Neural progenitor cell (in vitro differentiated cells): Measurements from ENCODE around the gene PTRH1. TPM values are rescaled to one million over a fixed set of nuclear protein-coding genes. Genes with fewer than 3 reads are reported as not detected.

ENCODE experiments used
- DNase-seq: peaks from one replicate; pipeline ENCODE4 v3.0.0-alpha.2; 2016; ENCODE audit warnings: low spot score
- H2AFZ ChIP-seq: fragments of 200-600 bp; sonication (generic); replicated peaks from 2 replicates; pipeline ENCODE4 v1.6.1; 2016; ENCODE audit warnings: antibody characterized with exemption
- H3F3A ChIP-seq: fragments of 200-600 bp; sonication (generic); 2 replicates; pipeline ENCODE4 v1.6.1; 2016; ENCODE audit warnings: antibody characterized with exemption, low read depth
- H3K27ac ChIP-seq: fragments of 200-600 bp; sonication (generic); 2 replicates; pipeline ENCODE4 v1.5.1; 2016; ENCODE audit warnings: mild to moderate bottlenecking
- H3K27me3 ChIP-seq: fragments of 200-600 bp; sonication (generic); 2 replicates; pipeline ENCODE4 v1.6.1; 2016; ENCODE audit warnings: mild to moderate bottlenecking, moderate library complexity
- H3K36me3 ChIP-seq: fragments of 200-600 bp; sonication (generic); 2 replicates; pipeline ENCODE4 v1.5.1; 2016
- H3K4me1 ChIP-seq: fragments of 200-600 bp; sonication (generic); 2 replicates; pipeline ENCODE4 v1.6.1; 2016; ENCODE audit warnings: mixed run types
- H3K4me2 ChIP-seq: fragments of 200-600 bp; sonication (generic); 2 replicates; pipeline ENCODE4 v1.6.1; 2016
- H3K4me3 ChIP-seq: fragments of 200-600 bp; sonication (generic); 2 replicates; pipeline ENCODE4 v1.5.1; 2016
- H3K79me2 ChIP-seq: fragments of 200-600 bp; sonication (generic); 2 replicates; pipeline ENCODE4 v1.6.1; 2016; ENCODE audit warnings: low read depth
- H3K9ac ChIP-seq: fragments of 200-600 bp; sonication (generic); 2 replicates; pipeline ENCODE4 v1.6.1; 2016
- H3K9me3 ChIP-seq: fragments of 200-600 bp; sonication (generic); 2 replicates; pipeline ENCODE4 v1.5.1; 2016; ENCODE audit warnings: low read depth
- H4K20me1 ChIP-seq: fragments of 200-600 bp; sonication (generic); 2 replicates; pipeline ENCODE4 v1.6.1; 2016; ENCODE audit warnings: low read depth
- H3K27ac Mint-ChIP-seq: 3 replicates; pipeline ENCODE4 v1.8.0; 2021; ENCODE audit warnings: mixed read lengths
- H3K27me3 Mint-ChIP-seq: 2 replicates; pipeline ENCODE4 v1.8.0; 2022; ENCODE audit warnings: low read depth, mild to moderate bottlenecking, inconsistent platforms, moderate library complexity, mixed read lengths; ENCODE audit not compliant: insufficient read depth
- H3K36me3 Mint-ChIP-seq: 3 replicates; pipeline ENCODE4 v1.8.0; 2021; ENCODE audit warnings: mixed read lengths
- H3K4me1 Mint-ChIP-seq: 3 replicates; pipeline ENCODE4 v1.8.0; 2021; ENCODE audit warnings: mixed read lengths
- H3K4me3 Mint-ChIP-seq: 3 replicates; pipeline ENCODE4 v1.8.0; 2021; ENCODE audit warnings: mild to moderate bottlenecking, moderate library complexity, mixed read lengths
- H3K9me3 Mint-ChIP-seq: 3 replicates; pipeline ENCODE4 v1.8.0; 2020; ENCODE audit warnings: mixed read lengths
- EZH2 ChIP-seq: fragments of 200-600 bp; sonication (generic); IDR thresholded peaks from 2 replicates; pipeline ENCODE4 v1.6.1; 2017; ENCODE audit warnings: antibody characterized with exemption, mild to moderate bottlenecking, moderate library complexity
- EZH2phosphoT487 ChIP-seq: fragments of 200-600 bp; sonication (generic); IDR thresholded peaks from 2 replicates; pipeline ENCODE4 v1.6.1; 2017; ENCODE audit warnings: antibody characterized with exemption
- total RNA-seq: library from RNA; depleted of rRNA; stranded (reverse); fragments of >200 nt; gene quantifications from 2 replicates; pipeline ENCODE4 v1.2.3, GENCODE V29; 2015; ENCODE audit warnings: low replicate concordance
- TF ChIP-seq, protein P1 (sequence below): fragments of 200-600 bp; sonication (generic); IDR thresholded peaks from 2 replicates; pipeline ENCODE4 v1.5.1; 2017; ENCODE audit warnings: antibody characterized with exemption, mild to moderate bottlenecking

The PTRH1 gene
- total RNA-seq, 1 donor from 2014 or later, result 1.3 TPM

- peaks cover 41% of the 10 kb centered on the region for H4K20me1 ChIP-seq
- Mint-ChIP-seq H3K27me3 (peaks cover 34% of the 10 kb centered on the region), H3K4me1 (peaks cover 4% of the 10 kb centered on the region), H3K36me3 (no peaks in the 10 kb centered on the region), H3K27ac (no peak overlapping the region), H3K4me3 (peak overlapping the region; percentile 75), H3K9me3 (no peaks in the 10 kb centered on the region)
- H3K9me3 ChIP-seq, result no peaks in the 10 kb centered on the region
- TF ChIP-seq, protein P1, sequence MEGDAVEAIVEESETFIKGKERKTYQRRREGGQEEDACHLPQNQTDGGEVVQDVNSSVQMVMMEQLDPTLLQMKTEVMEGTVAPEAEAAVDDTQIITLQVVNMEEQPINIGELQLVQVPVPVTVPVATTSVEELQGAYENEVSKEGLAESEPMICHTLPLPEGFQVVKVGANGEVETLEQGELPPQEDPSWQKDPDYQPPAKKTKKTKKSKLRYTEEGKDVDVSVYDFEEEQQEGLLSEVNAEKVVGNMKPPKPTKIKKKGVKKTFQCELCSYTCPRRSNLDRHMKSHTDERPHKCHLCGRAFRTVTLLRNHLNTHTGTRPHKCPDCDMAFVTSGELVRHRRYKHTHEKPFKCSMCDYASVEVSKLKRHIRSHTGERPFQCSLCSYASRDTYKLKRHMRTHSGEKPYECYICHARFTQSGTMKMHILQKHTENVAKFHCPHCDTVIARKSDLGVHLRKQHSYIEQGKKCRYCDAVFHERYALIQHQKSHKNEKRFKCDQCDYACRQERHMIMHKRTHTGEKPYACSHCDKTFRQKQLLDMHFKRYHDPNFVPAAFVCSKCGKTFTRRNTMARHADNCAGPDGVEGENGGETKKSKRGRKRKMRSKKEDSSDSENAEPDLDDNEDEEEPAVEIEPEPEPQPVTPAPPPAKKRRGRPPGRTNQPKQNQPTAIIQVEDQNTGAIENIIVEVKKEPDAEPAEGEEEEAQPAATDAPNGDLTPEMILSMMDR, result no peak
- TF ChIP-seq EZH2, result no peak
- TF ChIP-seq EZH2phosphoT487, result no peak
- H3K4me2 ChIP-seq, result no peak overlapping the region
- no peaks in the 10 kb centered on the region for H3K36me3 ChIP-seq
- no peak for DNase-seq
- no peaks in the 10 kb centered on the region for H3K79me2 ChIP-seq
- peaks cover 6% of the 10 kb centered on the region for H3K4me1 ChIP-seq
- H3K9ac ChIP-seq, result no peak overlapping the region
- H3K4me3 ChIP-seq, result no peak overlapping the region
- peaks cover 18% of the 10 kb centered on the region for H3F3A ChIP-seq
- H3K27me3 ChIP-seq, result peaks cover 50% of the 10 kb centered on the region
- no peak overlapping the region for H2AFZ ChIP-seq
- no peak overlapping the region for H3K27ac ChIP-seq
These were observed 40.8 kb upstream of the PTRH1 start for GRCh38 chr9:127756233-127756632.

DNA sequence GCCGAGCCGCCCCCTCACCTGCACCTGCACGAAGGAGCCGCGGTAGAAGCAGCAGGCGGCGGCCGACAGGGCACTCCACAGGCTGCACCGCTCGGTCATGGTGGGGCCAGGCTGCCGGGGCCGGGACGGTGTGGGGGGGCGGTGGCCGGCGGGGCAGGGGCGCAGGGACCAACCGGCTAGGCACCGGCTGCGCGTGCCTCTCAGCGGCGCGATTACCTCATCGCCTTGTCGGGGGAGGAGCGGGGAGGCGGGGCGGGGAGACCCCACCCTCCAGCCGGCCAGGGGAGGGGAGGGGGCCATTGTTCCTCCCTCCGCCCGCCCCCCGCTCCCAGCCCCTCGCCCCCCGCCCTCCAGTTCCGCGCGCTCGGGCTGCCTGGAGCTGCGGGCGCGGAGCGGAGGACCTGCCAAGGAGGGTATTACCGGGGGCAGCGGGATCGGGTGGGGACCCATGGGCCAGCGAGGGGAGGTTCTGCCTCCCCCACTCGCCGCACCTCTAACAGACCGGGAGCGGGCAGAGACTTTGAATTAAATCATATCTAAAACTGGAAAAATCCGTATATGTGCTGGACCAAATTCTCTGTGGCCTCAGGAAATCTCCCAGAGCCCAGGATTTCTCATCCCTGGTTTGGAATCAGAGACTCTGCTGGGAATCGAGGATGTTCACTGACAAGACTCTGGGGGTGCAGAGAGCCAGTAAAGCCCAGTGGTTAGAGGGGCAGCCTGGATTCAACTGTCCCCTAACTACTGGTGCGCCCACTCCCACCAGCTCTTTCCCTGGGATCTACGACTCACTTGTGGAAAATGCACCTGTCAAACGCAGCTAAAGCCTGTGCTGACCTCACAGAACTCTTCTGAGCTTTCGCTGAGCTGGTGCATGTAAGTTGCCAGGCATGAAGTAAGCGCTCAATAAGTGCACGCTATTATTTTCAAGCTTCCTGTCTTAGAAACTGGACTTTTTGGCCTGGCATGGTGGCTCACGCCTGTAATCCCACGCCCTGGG is 39.9 kb upstream of the PTRH1 start:
- peak; percentile 89 for DNase-seq
- peak overlapping the region; percentile 85 for H3K4me3 ChIP-seq
- H3K4me2 ChIP-seq, result peak overlapping the region; percentile 99
- H3K36me3 Mint-ChIP-seq, result no peaks in the 10 kb centered on the region
- no peak overlapping the region for H3K27ac ChIP-seq
- H2AFZ ChIP-seq, result peak overlapping the region; percentile 78
- H3K36me3 ChIP-seq, result no peaks in the 10 kb centered on the region
- no peaks in the 10 kb centered on the region for H3K79me2 ChIP-seq
- H3K27me3 ChIP-seq, result peaks cover 50% of the 10 kb centered on the region
- H3K4me1 ChIP-seq, result peaks cover 6% of the 10 kb centered on the region
- H3K4me1 Mint-ChIP-seq, result peaks cover 4% of the 10 kb centered on the region
- peaks cover 18% of the 10 kb centered on the region for H3F3A ChIP-seq
- peaks cover 49% of the 10 kb centered on the region for H4K20me1 ChIP-seq
- H3K27ac Mint-ChIP-seq, result no peak overlapping the region
- no peak overlapping the region for H3K9ac ChIP-seq
- H3K4me3 Mint-ChIP-seq, result peak overlapping the region; percentile 75
- TF ChIP-seq EZH2phosphoT487, result no peak
- TF ChIP-seq, protein P1, result no peak
- H3K27me3 Mint-ChIP-seq, result peaks cover 34% of the 10 kb centered on the region
- no peaks in the 10 kb centered on the region for H3K9me3 ChIP-seq
- no peaks in the 10 kb centered on the region for H3K9me3 Mint-ChIP-seq

GRCh38 chr9:127754099-127755060 is 38.9 kb upstream of the PTRH1 start:
- Mint-ChIP-seq H3K27ac (no peak overlapping the region), H3K9me3 (no peaks in the 10 kb centered on the region), H3K4me3 (peak overlapping the region; percentile 80), H3K36me3 (no peaks in the 10 kb centered on the region), H3K27me3 (peaks cover 36% of the 10 kb centered on the region), H3K4me1 (peaks cover 4% of the 10 kb centered on the region)
- DNase-seq, result peak; percentile 86
- H3K4me2 ChIP-seq, result peak overlapping the region; percentile 99
- TF ChIP-seq, protein P1, result no peak
- TF ChIP-seq EZH2 (peak; percentile 35), EZH2phosphoT487 (no peak)
- H3K27me3 ChIP-seq, result peaks cover 50% of the 10 kb centered on the region
- peaks cover 49% of the 10 kb centered on the region for H4K20me1 ChIP-seq
- H3K36me3 ChIP-seq, result no peaks in the 10 kb centered on the region
- no peak overlapping the region for H3K9ac ChIP-seq
- H3K4me3 ChIP-seq, result peak overlapping the region; percentile 85
- H2AFZ ChIP-seq, result peak overlapping the region; percentile 78
- H3K4me1 ChIP-seq, result peaks cover 6% of the 10 kb centered on the region
- H3F3A ChIP-seq, result peaks cover 18% of the 10 kb centered on the region
- H3K79me2 ChIP-seq, result no peaks in the 10 kb centered on the region
- H3K27ac ChIP-seq, result no peak overlapping the region
- H3K9me3 ChIP-seq, result no peaks in the 10 kb centered on the region
